Liver (tissue), 3 donors: ENCODE measurements around the gene KANSL1L.

Experiments
- CTCF ChIP-seq: fragments of 150-350 bp; IDR thresholded peaks from 2 replicates; pipeline ENCODE4 v1.5.1; 2017; ENCODE audit warnings: improper control_type of control experiment, low read depth, low read length; ENCODE audit not compliant: missing input control
- FOXA1 ChIP-seq: IDR thresholded peaks from 2 replicates; pipeline ENCODE4 v1.6.1; 2016; ENCODE audit warnings: antibody characterized with exemption
- HNF4G ChIP-seq: IDR thresholded peaks from 2 replicates; pipeline ENCODE4 v1.6.1; 2016; ENCODE audit warnings: antibody characterized with exemption
- JUND ChIP-seq, 2 donors: IDR thresholded peaks; 2 replicates each; pipeline ENCODE4 v1.6.1; 2016; ENCODE audit warnings: antibody characterized with exemption in 2 of 2
- RAD21 ChIP-seq, 2 donors: IDR thresholded peaks; 2 replicates each; pipeline ENCODE4 v1.6.1; 2016; ENCODE audit warnings: antibody characterized with exemption in 2 of 2, mild to moderate bottlenecking in 2 of 2
- REST ChIP-seq: IDR thresholded peaks from 2 replicates; pipeline ENCODE4 v1.6.1; 2016; ENCODE audit warnings: antibody characterized with exemption, mild to moderate bottlenecking
- donor health status: healthy.
- donor health status: healthy.

DNA sequence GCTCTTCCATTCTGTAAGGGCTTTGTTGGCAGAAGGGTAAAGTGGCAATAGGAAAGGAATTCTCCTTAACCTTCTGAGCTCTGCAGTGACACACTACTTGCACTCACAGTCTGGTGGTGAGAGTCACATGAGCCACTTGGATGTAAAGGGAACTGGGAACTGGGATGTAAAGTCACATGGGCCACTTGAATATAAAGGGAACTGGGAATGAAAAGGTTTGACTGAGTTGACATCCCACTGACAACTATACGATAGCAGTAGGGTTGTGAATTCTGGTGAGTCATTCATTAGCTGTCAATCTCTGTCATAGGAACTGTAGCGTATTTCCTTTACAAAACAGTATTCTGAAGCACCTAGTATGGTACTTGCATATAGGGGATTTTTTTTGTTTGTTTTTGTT lies 163.3 kb downstream of the KANSL1L start:
- no peak for TF ChIP-seq RAD21 (IDR thresholded peaks at IDR 0.05)
- no peak for TF ChIP-seq JUND (IDR thresholded peaks at IDR 0.05)
- no peak for TF ChIP-seq CTCF
- no peak for TF ChIP-seq FOXA1
- no peak for TF ChIP-seq REST
- TF ChIP-seq HNF4G = no peak
